OCI-LY1 (cell line): ENCODE measurements around the gene UBE2G1.

ENCODE experiments used
- EZH2 ChIP-seq: fragments of 200-600 bp; sonication (generic), shearing (Covaris generic); IDR thresholded peaks from 2 replicates; pipeline ENCODE4 v1.8.0; 2017; ENCODE audit warnings: borderline replicate concordance, mixed run types, mild to moderate bottlenecking, antibody characterized with exemption, low read length, moderate library complexity, mixed read lengths
- TF ChIP-seq, protein P1 (sequence below): fragments of 200-600 bp; sonication (generic), shearing (Covaris generic); IDR thresholded peaks from 2 replicates; pipeline ENCODE4 v1.5.1; 2017; ENCODE audit warnings: mild to moderate bottlenecking, antibody characterized with exemption, low read length, moderate library complexity, mixed read lengths

DNA sequence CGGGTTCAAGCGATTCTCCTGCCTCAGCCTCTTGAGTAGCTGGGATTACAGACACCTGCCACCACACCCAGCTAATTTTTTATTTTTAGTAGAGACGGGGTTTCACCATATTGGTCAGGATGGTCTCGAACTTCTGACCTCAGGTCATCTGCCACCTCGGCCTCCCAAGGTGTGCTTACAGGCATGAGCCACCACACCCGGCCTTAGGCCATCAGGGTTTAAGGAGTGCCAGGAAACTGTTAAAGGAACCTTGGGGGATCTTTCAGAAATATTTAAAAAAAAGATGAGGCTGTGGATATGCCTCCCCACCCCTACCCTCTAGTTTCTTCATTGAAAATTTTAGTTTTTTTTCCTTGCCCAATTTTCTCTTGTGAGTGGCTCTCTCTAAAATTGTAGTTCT, 31.4 kb upstream of the UBE2G1 start:
- no peak for TF ChIP-seq EZH2
- TF ChIP-seq, protein P1, sequence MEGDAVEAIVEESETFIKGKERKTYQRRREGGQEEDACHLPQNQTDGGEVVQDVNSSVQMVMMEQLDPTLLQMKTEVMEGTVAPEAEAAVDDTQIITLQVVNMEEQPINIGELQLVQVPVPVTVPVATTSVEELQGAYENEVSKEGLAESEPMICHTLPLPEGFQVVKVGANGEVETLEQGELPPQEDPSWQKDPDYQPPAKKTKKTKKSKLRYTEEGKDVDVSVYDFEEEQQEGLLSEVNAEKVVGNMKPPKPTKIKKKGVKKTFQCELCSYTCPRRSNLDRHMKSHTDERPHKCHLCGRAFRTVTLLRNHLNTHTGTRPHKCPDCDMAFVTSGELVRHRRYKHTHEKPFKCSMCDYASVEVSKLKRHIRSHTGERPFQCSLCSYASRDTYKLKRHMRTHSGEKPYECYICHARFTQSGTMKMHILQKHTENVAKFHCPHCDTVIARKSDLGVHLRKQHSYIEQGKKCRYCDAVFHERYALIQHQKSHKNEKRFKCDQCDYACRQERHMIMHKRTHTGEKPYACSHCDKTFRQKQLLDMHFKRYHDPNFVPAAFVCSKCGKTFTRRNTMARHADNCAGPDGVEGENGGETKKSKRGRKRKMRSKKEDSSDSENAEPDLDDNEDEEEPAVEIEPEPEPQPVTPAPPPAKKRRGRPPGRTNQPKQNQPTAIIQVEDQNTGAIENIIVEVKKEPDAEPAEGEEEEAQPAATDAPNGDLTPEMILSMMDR, result no peak
